H1 (cell line): ENCODE data around the gene CENPX. TPM values are rescaled to one million over a fixed set of nuclear protein-coding genes. Genes with fewer than 3 reads are reported as not detected.

ENCODE experiments used
- CTCF ChIA-PET: fragments of 300-600 bp; sonication (Branson Sonifier 250); formaldehyde crosslinking; loops from one replicate; lab custom pipeline; 2021; ENCODE audit not compliant: partially characterized antibody; lab: Charles Lee
- POLR2A ChIA-PET: fragments of 300-600 bp; sonication (Branson Sonifier 250); formaldehyde crosslinking; loops from one replicate; lab custom pipeline; 2021; ENCODE audit warnings: inconsistent platforms; ENCODE audit not compliant: partially characterized antibody; lab: Charles Lee
- DNase-seq, 2 experiments: peaks; one replicate each; pipeline versions ENCODE4 v3.0.0 to v3.0.0-alpha.2; 2010 to 2022; ENCODE audit warnings: low spot score in 2 of 2, low read depth in 1 of 2, mixed read lengths in 1 of 2
- FAIRE-seq: peaks from 2 replicates; lab custom pipeline; 2011; peaks lifted over from hg19 to GRCh38; lab: Jason Lieb, UNC
- H2AFZ ChIP-seq: 2 replicates; pipeline ENCODE4 v1.8.1; 2012; ENCODE audit warnings: low read length, inconsistent platforms
- H2AK5ac ChIP-seq: 2 replicates; pipeline ENCODE4 v1.6.1; 2013; ENCODE audit warnings: low read depth, low read length
- H2BK120ac ChIP-seq: replicated peaks from 2 replicates; pipeline ENCODE3; 2013; ENCODE audit warnings: low read depth, low read length, inconsistent platforms
- H2BK12ac ChIP-seq: 2 replicates; pipeline ENCODE4 v1.6.1; 2013; ENCODE audit warnings: low read depth, low read length
- H2BK15ac ChIP-seq: 2 replicates; pipeline ENCODE4 v1.6.1; 2013; ENCODE audit warnings: low read length
- H2BK20ac ChIP-seq: 2 replicates; pipeline ENCODE4 v1.6.1; 2013; ENCODE audit warnings: low read length
- H2BK5ac ChIP-seq: 2 replicates; pipeline ENCODE4 v1.6.1; 2013; ENCODE audit warnings: low read depth, low read length
- H3K14ac ChIP-seq: 2 replicates; pipeline ENCODE4 v1.6.1; 2013; ENCODE audit warnings: inconsistent platforms; ENCODE audit not compliant: insufficient read length
- H3K18ac ChIP-seq: 2 replicates; pipeline ENCODE4 v1.6.1; 2013; ENCODE audit warnings: low read length; ENCODE audit errors: extremely low read depth
- H3K23ac ChIP-seq: 2 replicates; pipeline ENCODE4 v1.6.1; 2013; ENCODE audit warnings: inconsistent platforms; ENCODE audit not compliant: insufficient read length
- H3K23me2 ChIP-seq: 2 replicates; pipeline ENCODE4 v1.6.1; 2013; ENCODE audit warnings: low read depth, low read length
- H3K27ac ChIP-seq: 2 replicates; pipeline ENCODE4 v1.6.1; 2011; ENCODE audit warnings: low read depth, low read length, inconsistent platforms
- H3K27me3 ChIP-seq, 4 experiments: replicated peaks in 1 of 4; 1 replicate in 1 of 4; 2 replicates in 3 of 4; pipeline versions ENCODE4 v1.6.1 to v1.8.1; 2011 to 2013; ENCODE audit warnings: low read length in 3 of 4, mild to moderate bottlenecking in 3 of 4, inconsistent platforms in 2 of 4, mixed read lengths in 2 of 4, moderate library complexity in 1 of 4; ENCODE audit not compliant: control insufficient read depth in 3 of 4, insufficient read depth in 3 of 4; ENCODE audit errors: extremely low read depth in 1 of 4
- H3K36me3 ChIP-seq, 4 experiments: 2 replicates each; pipeline versions ENCODE4 v1.6.1 to v1.8.1; 2011 to 2013; ENCODE audit warnings: mild to moderate bottlenecking in 4 of 4, low read length in 3 of 4, moderate library complexity in 2 of 4, control low read depth in 1 of 4, inconsistent platforms in 1 of 4; ENCODE audit not compliant: insufficient read depth in 4 of 4, control insufficient read depth in 2 of 4
- H3K4ac ChIP-seq: replicated peaks from 2 replicates; pipeline ENCODE3; 2013; ENCODE audit warnings: low read length, low read depth, mixed read lengths, inconsistent platforms; ENCODE audit not compliant: insufficient read length
- H3K4me1 ChIP-seq, 4 experiments: replicated peaks in 1 of 4; 1 replicate in 1 of 4; 2 replicates in 3 of 4; pipeline versions ENCODE4 v1.6.1 to v1.8.1; 2011 to 2013; ENCODE audit warnings: low read length in 3 of 4, inconsistent platforms in 2 of 4, mixed read lengths in 1 of 4; ENCODE audit not compliant: insufficient read depth in 4 of 4, control insufficient read depth in 3 of 4
- H3K4me2 ChIP-seq, 2 experiments: 2 replicates each; pipeline versions ENCODE4 v1.6.1 to v1.8.1; 2011 to 2013; ENCODE audit warnings: low read depth in 2 of 2, low read length in 2 of 2, control low read depth in 1 of 2, inconsistent platforms in 1 of 2, mild to moderate bottlenecking in 1 of 2; ENCODE audit not compliant: insufficient read depth in 1 of 2
- H3K4me3 ChIP-seq, 4 experiments: fragments of 200-600, 300-600 bp in 1 of 4; sonication (generic), shearing (Covaris generic), sonication (Bioruptor Twin) in 1 of 4; 2 replicates each; pipeline versions ENCODE4 v1.5.1 to v1.8.1; 2011 to 2016; ENCODE audit warnings: low read length in 4 of 4, low read depth in 3 of 4, control low read depth in 2 of 4, inconsistent platforms in 2 of 4, mild to moderate bottlenecking in 2 of 4, mixed read lengths in 1 of 4, moderate library complexity in 1 of 4; ENCODE audit not compliant: insufficient read depth in 2 of 4; ENCODE audit errors: extremely low read depth in 1 of 4
- H3K56ac ChIP-seq: replicated peaks from 2 replicates; pipeline ENCODE3; 2013; ENCODE audit warnings: low read depth, mild to moderate bottlenecking, mixed read lengths, low read length, inconsistent platforms; ENCODE audit not compliant: insufficient read length
- H3K79me1 ChIP-seq: 2 replicates; pipeline ENCODE4 v1.6.1; 2013; ENCODE audit warnings: low read depth, low read length, control low read depth
- H3K79me2 ChIP-seq, 2 experiments: 2 replicates each; pipeline versions ENCODE4 v1.6.1 to v1.8.1; 2012 to 2013; ENCODE audit warnings: low read length in 2 of 2, mild to moderate bottlenecking in 2 of 2, inconsistent platforms in 1 of 2; ENCODE audit not compliant: insufficient read depth in 2 of 2, control insufficient read depth in 1 of 2
- H3K9ac ChIP-seq, 4 experiments: replicated peaks in 1 of 4; 1 replicate in 1 of 4; 2 replicates in 3 of 4; pipeline versions ENCODE4 v1.6.1 to v1.8.1; 2011 to 2013; ENCODE audit warnings: low read depth in 3 of 4, low read length in 3 of 4, control low read depth in 2 of 4, mild to moderate bottlenecking in 2 of 4, moderate library complexity in 2 of 4, inconsistent platforms in 1 of 4; ENCODE audit errors: extremely low read depth in 1 of 4
- H3K9me3 ChIP-seq, 2 experiments: 2 replicates each; pipeline versions ENCODE4 v1.6.1 to v1.8.1; 2012 to 2013; ENCODE audit warnings: mild to moderate bottlenecking in 2 of 2, moderate library complexity in 2 of 2, control low read depth in 1 of 2, inconsistent platforms in 1 of 2, low read depth in 1 of 2, low read length in 1 of 2, mixed read lengths in 1 of 2; ENCODE audit not compliant: insufficient read depth in 2 of 2
- H4K20me1 ChIP-seq, 2 experiments: replicated peaks in 1 of 2; 2 replicates each; pipeline versions ENCODE3 to v1.8.1; 2011 to 2013; ENCODE audit warnings: inconsistent platforms in 2 of 2, low read length in 2 of 2, mild to moderate bottlenecking in 1 of 2; ENCODE audit not compliant: insufficient read depth in 2 of 2, control insufficient read depth in 1 of 2
- H4K5ac ChIP-seq: 2 replicates; pipeline ENCODE4 v1.6.1; 2013; ENCODE audit warnings: low read length, low read depth, mixed read lengths, inconsistent platforms; ENCODE audit not compliant: insufficient read length
- H4K8ac ChIP-seq: 2 replicates; pipeline ENCODE4 v1.8.0; 2013; ENCODE audit warnings: mild to moderate bottlenecking, moderate library complexity, low read length, inconsistent platforms; ENCODE audit not compliant: insufficient read depth; ENCODE audit errors: extremely low read depth
- H4K91ac ChIP-seq: replicated peaks from 2 replicates; pipeline ENCODE3; 2013; ENCODE audit warnings: low read length, mixed read lengths, inconsistent platforms; ENCODE audit not compliant: insufficient read length
- KDM4A ChIP-seq: IDR thresholded peaks from one replicate; pipeline ENCODE4 v1.7.1; 2012; ENCODE audit warnings: low read depth, mild to moderate bottlenecking, moderate library complexity, low read length, inconsistent platforms; ENCODE audit not compliant: severe bottlenecking
- POLR2AphosphoS5 ChIP-seq: IDR thresholded peaks from 2 replicates; pipeline ENCODE4 v1.6.1; 2011; ENCODE audit warnings: low read depth, low read length
- WGBS, 2 experiments: shearing (Covaris generic) in 1 of 2; methylation state at CpG; one replicate each; pipeline versions ENCODE4 v1.1.6 to v1.1.7; 2013 to 2015; ENCODE audit warnings: low lambda C conversion rate in 2 of 2, mixed read lengths in 2 of 2, inconsistent platforms in 1 of 2, low coverage in 1 of 2, missing lambda C conversion rate in 1 of 2; ENCODE audit not compliant: insufficient replicate concordance in 2 of 2, insufficient coverage in 1 of 2, insufficient read length in 1 of 2; ENCODE audit errors: extremely low coverage in 1 of 2, missing lambda C conversion rate in 1 of 2; 5-methylcytosine and 5-hydroxymethylcytosine counted together
- polyA plus RNA-seq, 7 experiments: library from polyadenylated mRNA; depleted of rRNA in 3 of 7; stranded (reverse) in 5 of 7; unstranded in 2 of 7; fragments of >200 nt in 5 of 7; fragments of 200-250 nt in 2 of 7; gene quantifications; 1 replicate in 5 of 7; 2 replicates in 1 of 7; 4 replicates in 1 of 7; pipeline versions ENCODE4 v1.2.1 to v1.2.3, GENCODE V29; 2011 to 2013; ENCODE audit warnings: missing spikeins in 2 of 7, mixed read lengths in 2 of 7
- total RNA-seq: library from RNA; stranded (reverse); fragmentation: NEBNext Ultra II Directional; extraction: Animal tissue kit (Norgen Biotek cat#: 25700); gene quantifications from 2 replicates; pipeline ENCODE4 v1.2.1, GENCODE V29; 2021

CENPX gene
- total and polyA plus RNA-seq, 2 of the 8 experiments (the other 6 are each of a cell fraction or from before 2014, with no cell fraction given), result 116 to 122 TPM

GRCh38 chr17:81984773-81985410 lies 37.8 kb downstream of the CENPX start:
- Histone ChIP-seq H4K8ac (no peak overlapping the region), H3K27me3 (no peaks in the 10 kb centered on the region), H2BK12ac (no peak overlapping the region), H4K91ac (peak overlapping the region; percentile 30), H2BK20ac (no peak overlapping the region), H3K4me1 (no peaks in the 10 kb centered on the region), H3K4ac (no peak overlapping the region), H3K79me1 (peaks cover 4% of the 10 kb centered on the region; the same call in 1 of the 2 replicates), H2BK5ac (no peak overlapping the region; the same call in 1 of the 2 replicates), H4K20me1 (peaks cover 0 to 8% of the 10 kb centered on the region in 2 experiments), H3K56ac (no peak overlapping the region), H3K36me3 (peaks cover 2 to 25% (median 13%) of the 10 kb centered on the region in 4 experiments; a peak in 6 of 8 replicates), H3K9ac (no peak overlapping the region), H2AK5ac (no peak overlapping the region), H3K14ac (no peak overlapping the region), H3K4me3 (no peak overlapping the region), H2AFZ (no peak overlapping the region), H3K79me2 (peaks cover 0 to 3% of the 10 kb centered on the region in 2 experiments; a peak in 1 of 4 replicates), H3K18ac (no peak overlapping the region), H4K5ac (no peak overlapping the region), H3K27ac (no peak overlapping the region), H2BK120ac (no peak overlapping the region), H3K4me2 (no peak overlapping the region), H3K23me2 (peaks cover 2% of the 10 kb centered on the region; the same call in 1 of the 2 replicates), H3K23ac (no peak overlapping the region), H2BK15ac (no peak overlapping the region), H3K9me3 (no peaks in the 10 kb centered on the region)
- CTCF ChIA-PET, result interaction anchor here (0.6 to 3.2 kb wide), 6 partner anchors 11 to 407 kb away, joined by 3 to 12 read pairs (median 4); no protein-coding TSS in a partner anchor
- POLR2A ChIA-PET, result interaction anchor here (0.6 to 1.4 kb wide), 5 partner anchors 10 to 281 kb away, joined by 3 to 4 read pairs (median 3); partner anchors contain the start of gene MRPL12
- WGBS, 2 experiments, result 95% methylated on average over 17 of the region's 21 CpGs; no CpG with 5 or more reads in 1 of the 2 experiments
- FAIRE-seq (no peak), DNase-seq (no peak)
- TF ChIP-seq POLR2AphosphoS5, result peak; percentile 39; the same call in 1 of the 2 replicates
- TF ChIP-seq KDM4A, result no peak
